ENCODE results near the gene NDC1.
"Not testable (repeated sequence)": the region's sequence is repeated elsewhere in the genome, so short reads cannot be mapped to it uniquely, and the experiment has no call there.

NDC1 gene

GRCh38 chr1:53850082-53850673 is 12.1 kb upstream of the NDC1 start:
- Mint-ChIP-seq H3K4me1 (no peaks in the 10 kb centered on the region), H3K36me3 (peaks cover 21% of the 10 kb centered on the region), H3K4me3 (no peak overlapping the region), H3K9me3 (no peaks in the 10 kb centered on the region), H3K27ac (no peak overlapping the region), H3K27me3 (peaks cover 6% of the 10 kb centered on the region)
- DNase-seq, result no peak
- CTCF ChIA-PET, result interaction anchor here (0.7 to 2.4 kb wide), 4 partner anchors 8 to 360 kb away, joined by 3 to 13 read pairs (median 4); no protein-coding TSS in a partner anchor

- CTCF ChIA-PET, result interaction anchor here (1.3 to 2.1 kb wide), 2 partner anchors 12 to 102 kb away, joined by 4 to 10 read pairs; no protein-coding TSS in a partner anchor
- H3K27me3 Mint-ChIP-seq, result peaks cover 14% of the 10 kb centered on the region
Measured at GRCh38 chr1:53847980-53848379, 9.9 kb upstream of the NDC1 start.

DNA sequence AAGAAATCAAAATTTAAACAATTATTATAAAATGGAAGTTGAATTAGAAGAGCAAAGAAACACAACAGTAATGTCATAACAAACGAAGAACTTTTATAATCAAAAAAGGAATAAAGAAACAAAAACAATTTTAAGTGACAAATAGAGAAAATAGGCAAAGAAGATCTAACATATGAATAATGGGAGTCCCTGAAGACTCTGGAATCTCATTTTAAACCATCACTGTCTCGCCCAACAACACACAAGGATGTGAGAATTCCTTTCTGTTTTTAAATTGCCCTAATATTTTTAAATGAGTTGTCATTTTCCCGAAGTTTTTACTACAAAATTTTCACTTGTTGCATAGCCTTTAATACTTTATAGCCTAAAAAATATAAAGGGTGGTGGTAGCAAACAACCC is 4.3 kb upstream of the NDC1 start:
- no peak overlapping the region for H3K4me3 Mint-ChIP-seq
- peaks cover 20% of the 10 kb centered on the region for H3K27me3 Mint-ChIP-seq
- CTCF ChIA-PET, result no interaction called here
- H3K9me3 Mint-ChIP-seq, result peaks cover 8% of the 10 kb centered on the region
- peaks cover 16% of the 10 kb centered on the region for H3K4me1 Mint-ChIP-seq
- DNase-seq, result no peak
- H3K36me3 Mint-ChIP-seq, result peaks cover 4% of the 10 kb centered on the region
- H3K27ac Mint-ChIP-seq, result no peak overlapping the region

More at GRCh38 chr1:53847980-53848379, 9.9 kb upstream of the NDC1 start:
- H3K4me1 Mint-ChIP-seq, result no peaks in the 10 kb centered on the region
- H3K4me3 Mint-ChIP-seq, result no peak overlapping the region
- H3K36me3 Mint-ChIP-seq, result peaks cover 16% of the 10 kb centered on the region
- H3K27ac Mint-ChIP-seq, result no peak overlapping the region
- DNase-seq, result no peak
- H3K9me3 Mint-ChIP-seq, result no peaks in the 10 kb centered on the region

- peaks cover 10% of the 10 kb centered on the region for H3K27me3 Mint-ChIP-seq
- peak overlapping the region; percentile 98 for H3K27ac Mint-ChIP-seq
- peaks cover 8% of the 10 kb centered on the region for H3K9me3 Mint-ChIP-seq
- H3K4me3 Mint-ChIP-seq, result peak overlapping the region; percentile 98
- peaks cover 31% of the 10 kb centered on the region for H3K4me1 Mint-ChIP-seq
- DNase-seq, result no peak
- H3K36me3 Mint-ChIP-seq, result peaks cover 9% of the 10 kb centered on the region
- CTCF ChIA-PET, result no interaction called here
Measured at GRCh38 chr1:53838654-53838974, 518 bp upstream of the NDC1 start.

DNA sequence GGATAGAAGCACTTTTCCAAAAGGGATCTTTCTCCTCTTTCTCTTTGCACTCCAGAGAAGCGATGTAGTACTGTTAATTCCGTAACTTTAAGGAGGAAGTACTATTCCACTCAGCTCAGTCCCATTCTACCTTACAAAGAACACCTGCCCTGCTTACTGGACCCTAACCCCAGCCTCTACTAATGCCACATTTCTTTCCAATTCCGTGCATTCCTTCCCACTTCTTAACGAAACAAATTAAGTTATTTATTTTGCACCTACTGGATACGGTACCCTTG is 511 bp downstream of the NDC1 start:
- Mint-ChIP-seq H3K36me3 (peaks cover 9% of the 10 kb centered on the region), H3K9me3 (peaks cover 7% of the 10 kb centered on the region), H3K4me1 (peaks cover 33% of the 10 kb centered on the region), H3K27me3 (peaks cover 8% of the 10 kb centered on the region), H3K27ac (peak overlapping the region; percentile 98), H3K4me3 (peak overlapping the region; percentile 98)
- CTCF ChIA-PET, result interaction anchor here (0.9 kb wide), 1 partner anchor 26 kb away, joined by 4 read pairs; no protein-coding TSS in a partner anchor
- no peak for DNase-seq

DNA sequence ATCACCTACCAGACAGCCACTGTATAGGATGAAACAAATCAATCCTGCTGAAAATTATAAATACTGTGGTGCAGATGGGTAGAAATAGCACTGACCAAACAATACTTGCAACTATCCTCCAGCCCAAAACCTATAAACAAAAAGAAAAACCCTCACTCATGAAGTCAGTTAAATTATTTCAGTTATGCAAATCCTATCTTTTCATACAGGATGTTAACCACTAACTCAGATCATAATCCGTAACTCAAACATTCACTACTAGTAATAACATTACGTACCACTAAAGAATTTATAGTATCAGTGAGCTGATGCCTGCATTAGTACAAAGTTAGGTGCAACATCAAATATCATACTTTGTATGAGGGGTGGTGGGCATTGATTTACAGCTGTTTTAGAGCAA is 2.6 kb downstream of the NDC1 start:
- H3K27ac Mint-ChIP-seq, result no peak overlapping the region
- H3K27me3 Mint-ChIP-seq, result no peaks in the 10 kb centered on the region
- DNase-seq, result no peak
- peaks cover 11% of the 10 kb centered on the region for H3K36me3 Mint-ChIP-seq
- CTCF ChIA-PET, result interaction anchor here (0.7 to 1.0 kb wide), 2 partner anchors 9 to 124 kb away, joined by 3 read pairs; no protein-coding TSS in a partner anchor
- no peak overlapping the region for H3K4me3 Mint-ChIP-seq
- peaks cover 35% of the 10 kb centered on the region for H3K4me1 Mint-ChIP-seq
- H3K9me3 Mint-ChIP-seq, result no peaks in the 10 kb centered on the region

- CTCF ChIA-PET, result no interaction called here
- H3K27ac Mint-ChIP-seq, result no peak overlapping the region
- no peak overlapping the region for H3K4me3 Mint-ChIP-seq
- no peaks in the 10 kb centered on the region for H3K27me3 Mint-ChIP-seq
- peaks cover 12% of the 10 kb centered on the region for H3K36me3 Mint-ChIP-seq
- no peaks in the 10 kb centered on the region for H3K9me3 Mint-ChIP-seq
- no peak for DNase-seq
- peaks cover 35% of the 10 kb centered on the region for H3K4me1 Mint-ChIP-seq
Measured at GRCh38 chr1:53834776-53835175, 3.3 kb downstream of the NDC1 start.

DNA sequence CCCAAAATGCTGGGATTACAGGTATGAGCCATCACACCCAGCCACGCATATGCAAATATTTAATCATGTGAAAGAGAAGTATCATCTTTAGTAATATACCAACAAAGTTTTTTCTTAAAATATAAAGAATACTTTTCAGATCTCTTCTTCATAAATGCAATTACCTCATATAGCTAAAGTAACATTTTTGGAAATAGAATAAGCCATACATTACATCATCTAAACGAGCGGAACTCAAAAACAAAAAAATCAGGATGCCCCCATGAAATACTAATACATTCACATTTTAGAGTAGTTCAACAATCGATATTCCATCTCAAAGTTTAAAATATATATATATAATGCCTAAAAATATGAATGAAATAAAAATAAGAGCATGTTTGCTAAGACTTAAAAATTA is 4.7 kb downstream of the NDC1 start:
- Mint-ChIP-seq H3K4me1 (peaks cover 25% of the 10 kb centered on the region), H3K36me3 (peaks cover 18% of the 10 kb centered on the region), H3K27me3 (no peaks in the 10 kb centered on the region), H3K9me3 (no peaks in the 10 kb centered on the region), H3K27ac (no peak overlapping the region), H3K4me3 (no peak overlapping the region)
- CTCF ChIA-PET, result no interaction called here
- DNase-seq, result no peak

DNA sequence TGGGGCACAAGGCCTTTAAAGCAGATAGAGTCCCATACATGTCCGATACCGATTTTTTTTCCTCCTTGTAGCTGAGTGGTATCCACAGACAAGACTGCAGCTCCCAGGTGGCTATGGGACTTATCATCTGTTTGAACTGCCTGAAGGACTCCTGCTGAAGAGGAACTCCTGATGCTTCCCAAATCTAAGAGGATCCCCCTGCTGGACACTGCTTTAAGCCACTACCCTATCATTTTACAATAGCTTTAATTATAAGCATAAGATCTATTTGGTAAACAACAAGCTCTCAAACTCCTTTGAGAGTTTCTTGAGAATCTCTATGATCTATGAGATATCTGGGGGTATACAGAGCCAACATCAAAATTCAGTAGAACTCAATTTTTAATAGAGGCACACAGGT is 11.7 kb downstream of the NDC1 start:
- H3K36me3 Mint-ChIP-seq, result peaks cover 31% of the 10 kb centered on the region

DNA sequence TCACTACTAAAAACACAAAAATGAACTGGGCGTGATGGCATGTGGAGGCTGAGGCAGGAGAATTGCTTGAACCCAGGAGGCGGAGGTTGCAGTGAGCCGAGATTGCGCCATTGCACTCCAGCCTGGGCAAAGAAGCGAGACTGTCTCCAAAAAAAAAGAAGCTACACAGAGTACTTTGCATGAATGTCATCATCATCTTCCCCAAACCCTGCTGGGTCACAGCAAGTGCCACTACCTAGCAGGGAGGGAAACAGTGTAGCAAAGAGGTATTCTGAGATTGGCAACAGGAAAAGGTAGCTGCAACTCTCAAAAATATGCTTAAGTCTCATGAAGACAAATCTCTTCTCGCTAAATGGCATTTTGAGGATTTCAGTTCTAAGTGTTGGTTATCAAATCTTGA is 12.8 kb downstream of the NDC1 start:
- CTCF ChIA-PET, result no interaction called here
- Mint-ChIP-seq H3K27me3 (no peaks in the 10 kb centered on the region), H3K36me3 (peaks cover 32% of the 10 kb centered on the region), H3K27ac (no peak overlapping the region), H3K4me3 (no peak overlapping the region), H3K9me3 (no peaks in the 10 kb centered on the region), H3K4me1 (no peaks in the 10 kb centered on the region)
- DNase-seq, result no peak

More for the DNA sequence above, 11.7 kb downstream of the NDC1 start:
- Mint-ChIP-seq H3K4me3 (no peak overlapping the region), H3K27ac (no peak overlapping the region), H3K27me3 (no peaks in the 10 kb centered on the region), H3K4me1 (no peaks in the 10 kb centered on the region), H3K9me3 (no peaks in the 10 kb centered on the region)
- no peak for DNase-seq
- CTCF ChIA-PET, result interaction anchor here (0.8 kb wide), 1 partner anchor 9 kb away, joined by 3 read pairs; no protein-coding TSS in a partner anchor

DNA sequence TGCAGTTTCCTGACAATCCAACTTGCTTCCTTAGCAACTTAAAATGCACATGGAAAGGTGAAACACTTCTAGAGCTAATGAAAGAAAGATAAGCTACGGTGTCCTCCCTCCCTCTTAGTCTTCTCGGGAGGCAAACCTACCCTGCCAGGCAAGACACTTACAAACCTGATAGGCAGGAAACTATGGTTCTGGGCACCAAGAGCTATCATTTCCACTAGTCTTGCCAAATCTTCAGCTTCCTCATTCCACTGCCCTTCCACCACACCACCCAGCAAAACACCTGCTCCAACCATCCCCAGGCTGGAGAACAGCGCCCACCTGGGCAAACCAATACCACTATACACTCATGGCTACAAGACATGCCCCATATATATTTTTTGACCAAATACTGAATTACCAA is 15.2 kb downstream of the NDC1 start:
- Mint-ChIP-seq H3K36me3 (peaks cover 42% of the 10 kb centered on the region), H3K27me3 (no peaks in the 10 kb centered on the region), H3K27ac (no peak overlapping the region), H3K4me1 (no peaks in the 10 kb centered on the region), H3K4me3 (no peak overlapping the region), H3K9me3 (no peaks in the 10 kb centered on the region)
- DNase-seq, result no peak
- CTCF ChIA-PET, result interaction anchor here (0.7 kb wide), 1 partner anchor 13 kb away, joined by 3 read pairs; no protein-coding TSS in a partner anchor

DNA sequence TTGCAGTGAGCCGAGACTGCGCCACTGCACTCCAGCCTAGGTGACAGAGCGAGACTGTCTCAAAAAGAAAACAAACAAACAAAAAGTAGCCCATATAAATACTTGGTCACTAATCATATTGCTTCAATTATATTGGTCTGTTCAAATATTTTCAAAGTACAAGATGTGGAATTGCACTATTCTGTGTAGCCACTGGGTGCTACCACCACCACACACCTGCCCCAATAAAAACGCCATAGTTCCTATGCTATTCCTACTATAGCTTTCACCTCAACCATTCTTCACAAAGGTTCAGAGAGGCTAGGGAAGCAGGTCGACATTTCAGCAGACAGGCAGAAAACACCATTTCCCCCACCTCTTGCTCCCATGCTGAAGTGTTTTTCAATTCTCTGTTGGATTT is 16.7 kb downstream of the NDC1 start:
- H3K27ac Mint-ChIP-seq, result no peak overlapping the region
- H3K36me3 Mint-ChIP-seq, result peaks cover 47% of the 10 kb centered on the region
- CTCF ChIA-PET, result interaction anchor here (0.9 kb wide), 1 partner anchor 12 kb away, joined by 3 read pairs; no protein-coding TSS in a partner anchor
- H3K27me3 Mint-ChIP-seq, result no peaks in the 10 kb centered on the region
- H3K4me1 Mint-ChIP-seq, result no peaks in the 10 kb centered on the region
- no peak for DNase-seq
- no peaks in the 10 kb centered on the region for H3K9me3 Mint-ChIP-seq
- no peak overlapping the region for H3K4me3 Mint-ChIP-seq

DNA sequence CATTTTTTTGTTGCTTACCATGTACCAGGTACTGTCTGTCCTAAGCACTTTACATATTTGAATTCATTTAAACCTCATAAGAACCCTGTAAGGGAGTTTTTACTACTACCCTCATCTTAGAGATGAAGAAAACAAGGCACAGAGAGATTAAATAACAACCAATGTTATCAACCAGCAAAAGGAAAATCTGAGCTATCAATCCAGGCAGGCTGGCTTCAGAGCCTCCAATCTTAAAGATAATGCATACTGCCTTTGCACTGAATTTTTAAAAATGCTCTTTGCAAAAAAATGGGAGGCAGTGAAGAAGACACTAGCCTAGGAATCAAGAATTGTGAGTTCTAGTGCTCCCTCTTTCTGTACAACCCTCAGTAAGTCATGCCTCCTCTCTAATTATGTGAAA is 18.7 kb downstream of the NDC1 start:
- Mint-ChIP-seq H3K4me1 (peaks cover 8% of the 10 kb centered on the region), H3K27me3 (no peaks in the 10 kb centered on the region), H3K36me3 (peaks cover 55% of the 10 kb centered on the region), H3K4me3 (no peak overlapping the region), H3K27ac (no peak overlapping the region), H3K9me3 (no peaks in the 10 kb centered on the region)
- CTCF ChIA-PET, result interaction anchor here (0.8 to 1.3 kb wide), 3 partner anchors 8 to 140 kb away, joined by 3 to 4 read pairs (median 4); no protein-coding TSS in a partner anchor
- DNase-seq, result no peak

- DNase-seq, H3K27ac Mint-ChIP-seq, H3K9me3 Mint-ChIP-seq, CTCF ChIA-PET, H3K27me3 Mint-ChIP-seq, H3K4me3 Mint-ChIP-seq: not testable (repeated sequence)
- Mint-ChIP-seq H3K4me1 (peaks cover 13% of the 10 kb centered on the region), H3K36me3 (peaks cover 73% of the 10 kb centered on the region)
Measured at GRCh38 chr1:53816584-53816983, 21.5 kb downstream of the NDC1 start.

GRCh38 chr1:53815484-53815883 is 22.6 kb downstream of the NDC1 start:
- H3K4me1 Mint-ChIP-seq, result peaks cover 13% of the 10 kb centered on the region
- CTCF ChIA-PET, H3K9me3 Mint-ChIP-seq, DNase-seq, H3K4me3 Mint-ChIP-seq, H3K27me3 Mint-ChIP-seq: not testable (repeated sequence)
- H3K36me3 Mint-ChIP-seq, result peaks cover 80% of the 10 kb centered on the region
- H3K27ac Mint-ChIP-seq, result peak overlapping the region; percentile 28

All from activated naive CD4-positive, alpha-beta T cell treated with anti-CD3 and anti-CD28 coated beads, Interleukin-2, amount 10 ng/mL, durations not matched to agents 7 days and 5 days (primary cell).